HG03159 (cell line): Measurements from ENCODE around the gene COL13A1.

ENCODE experiments used
- ATAC-seq: cut with Tn5 transposase; IDR thresholded peaks from one replicate; pipeline ENCODE4 v1.9.1; 2021; ENCODE audit warnings: mild to moderate bottlenecking, moderate library complexity; ENCODE audit not compliant: unreplicated experiment

COL13A1 gene

DNA sequence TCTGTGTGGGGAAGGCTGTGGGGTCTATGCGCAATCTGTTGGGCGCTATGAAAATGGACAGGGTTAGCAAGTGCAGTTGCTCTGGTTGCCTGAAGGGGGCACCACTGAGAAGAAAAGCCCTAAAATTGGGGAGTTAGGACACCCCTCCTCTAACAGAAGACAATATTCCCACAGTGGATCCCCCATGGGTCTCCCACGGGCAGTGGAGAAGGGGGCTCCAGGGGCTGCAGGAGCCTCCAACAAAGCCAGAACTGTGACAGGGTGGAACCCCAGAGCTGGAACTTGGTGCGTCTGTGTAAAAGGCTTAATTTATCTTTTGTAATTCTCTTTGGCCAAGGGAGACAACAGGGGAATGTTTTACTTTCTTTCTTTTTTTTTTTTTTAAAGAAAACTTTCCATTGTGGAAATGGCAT, 12.5 kb upstream of the COL13A1 start:
- ATAC-seq, result no peak

DNA sequence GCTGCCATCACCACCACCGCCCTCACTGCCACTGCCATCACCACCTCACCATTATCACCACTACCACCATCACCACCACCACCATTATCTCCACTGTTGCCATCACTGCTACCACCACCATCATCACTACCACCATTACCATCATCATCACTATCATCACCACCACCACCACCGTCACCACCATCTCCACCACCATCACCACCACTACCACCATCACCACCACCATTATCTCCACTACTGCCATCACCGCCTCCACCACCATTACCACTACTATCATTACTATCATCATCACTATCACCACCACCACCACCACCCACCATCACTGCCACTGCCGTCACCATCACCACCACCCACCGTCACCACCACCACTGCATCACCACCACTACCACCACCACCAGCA, 9.9 kb upstream of the COL13A1 start:
- no peak for ATAC-seq

DNA sequence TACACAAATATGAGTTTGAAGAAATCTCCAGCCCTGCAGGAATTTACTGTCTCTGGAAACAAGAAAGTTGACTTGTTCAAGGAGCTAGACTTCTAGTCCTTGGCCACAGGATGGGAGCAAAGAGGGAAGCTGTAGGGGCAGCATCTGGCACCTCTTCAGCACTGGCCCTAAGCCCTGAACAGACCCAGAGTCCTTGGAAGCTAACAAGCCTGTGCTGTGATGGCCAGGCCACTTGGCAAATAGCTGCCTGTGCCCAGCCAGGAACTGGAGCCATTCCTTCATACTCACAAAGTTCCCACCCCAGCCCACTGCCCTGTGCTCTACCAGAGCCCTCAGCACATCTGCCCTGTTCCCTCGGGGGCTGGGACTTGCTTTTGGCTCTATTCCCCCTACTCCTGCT, 9.4 kb upstream of the COL13A1 start:
- ATAC-seq, result no peak

DNA sequence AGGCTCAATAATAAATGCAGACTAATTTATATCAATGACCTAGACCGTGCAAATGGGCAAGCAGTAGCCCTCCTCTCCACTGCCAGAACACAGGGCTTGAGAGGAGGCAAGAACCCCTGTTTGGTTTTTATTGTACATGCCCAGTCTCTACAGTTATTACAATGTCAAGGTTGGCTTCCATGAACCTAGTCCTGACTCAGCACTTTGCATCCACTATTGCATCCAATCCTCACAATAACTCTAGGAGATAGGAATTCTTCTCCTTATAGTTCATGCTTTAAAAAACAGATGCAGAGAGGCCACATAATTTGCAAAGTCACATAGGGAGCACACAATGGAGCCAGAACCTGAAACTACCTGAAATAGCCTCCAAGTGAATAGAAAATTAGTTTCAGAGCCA, 7.0 kb upstream of the COL13A1 start:
- ATAC-seq, result no peak

DNA sequence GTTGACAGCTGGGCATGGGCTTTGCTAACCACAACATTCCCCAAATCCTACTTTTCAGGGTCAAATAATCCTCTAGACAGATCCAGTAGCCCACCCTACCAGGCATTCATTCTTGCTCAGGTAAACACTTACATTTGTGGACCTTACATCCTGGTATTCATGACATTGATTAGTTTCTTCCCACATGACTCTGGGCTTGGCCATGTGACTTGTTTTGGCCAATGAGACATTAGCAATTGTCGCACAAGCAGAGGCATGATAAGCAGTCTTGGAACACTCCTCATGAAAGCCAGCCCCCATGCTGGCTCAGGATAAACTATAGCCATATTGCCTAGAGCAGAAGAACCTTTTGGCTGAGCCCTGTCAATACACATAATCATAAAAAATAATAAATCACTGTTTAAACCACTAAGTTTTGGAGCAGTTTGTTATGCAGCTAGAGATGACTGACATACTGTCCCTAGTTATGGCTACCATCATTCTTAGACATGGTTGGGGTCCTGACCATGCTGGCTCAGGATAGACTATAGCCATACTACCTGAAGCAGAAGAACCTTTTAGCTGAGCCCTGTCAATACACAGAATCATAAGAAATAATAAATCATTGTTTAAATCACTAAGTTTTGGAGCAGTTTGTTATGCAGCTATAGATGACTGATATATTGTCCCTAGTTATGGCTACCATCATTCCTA, 6.3 kb upstream of the COL13A1 start:
- no peak for ATAC-seq

DNA sequence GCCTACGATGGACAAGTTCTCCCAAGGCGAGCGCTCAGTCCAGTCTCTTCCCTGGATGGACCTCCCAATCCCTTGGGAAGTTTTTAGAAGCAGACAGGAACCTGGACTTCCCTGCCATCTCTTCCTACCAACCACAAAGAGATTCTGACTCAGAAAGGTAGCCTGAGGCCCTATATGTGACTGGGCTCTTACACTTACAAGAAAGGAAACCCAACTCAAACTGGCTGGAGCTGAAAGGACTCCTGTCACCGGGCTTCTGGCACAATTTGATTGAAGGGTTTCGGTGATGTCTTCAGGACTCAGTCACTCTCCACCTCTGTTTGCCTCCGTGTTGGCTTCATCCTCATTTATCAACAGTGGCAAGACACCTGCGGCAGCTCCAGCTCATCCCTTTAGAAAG, 3.7 kb upstream of the COL13A1 start:
- ATAC-seq, result no peak

DNA sequence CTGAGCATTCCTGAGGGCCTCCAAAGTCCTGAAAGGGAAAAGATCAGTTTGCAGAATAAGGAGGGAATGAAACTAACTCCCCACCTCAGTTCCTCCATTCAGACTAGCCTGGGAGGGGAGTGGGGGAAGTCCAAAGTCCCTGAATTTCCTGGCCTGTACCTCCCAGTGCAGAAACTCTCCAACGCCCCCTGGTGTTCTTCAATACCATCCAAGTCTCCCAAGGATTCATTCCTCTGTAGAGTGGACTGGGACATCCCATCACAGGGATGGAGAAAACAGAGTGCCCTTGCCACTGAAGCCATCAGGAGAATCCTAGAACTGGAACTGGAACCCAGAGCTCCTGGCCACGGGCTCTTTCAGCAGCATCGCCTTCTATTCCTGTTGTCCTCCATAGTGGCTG, 1.6 kb upstream of the COL13A1 start:
- no peak for ATAC-seq

DNA sequence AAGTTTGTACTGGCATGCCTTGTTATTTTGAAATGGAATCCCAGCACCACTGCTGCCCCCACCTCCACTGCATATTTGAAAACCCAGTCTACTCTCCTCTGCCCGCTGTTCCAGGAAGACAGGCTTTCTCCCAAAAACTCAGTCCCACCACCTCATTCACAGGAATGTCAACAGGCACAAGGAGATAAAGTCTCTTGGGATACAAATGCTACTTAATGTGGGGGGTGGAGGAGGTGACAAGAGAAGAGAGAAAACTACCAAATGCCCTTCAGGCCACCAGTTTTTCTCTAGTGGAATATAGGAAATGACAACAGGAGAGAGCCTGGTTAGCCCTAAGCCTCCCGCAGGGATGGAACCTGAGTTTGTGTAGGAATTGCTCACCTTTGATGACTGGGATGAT, 1.0 kb upstream of the COL13A1 start:
- ATAC-seq, result no peak

DNA sequence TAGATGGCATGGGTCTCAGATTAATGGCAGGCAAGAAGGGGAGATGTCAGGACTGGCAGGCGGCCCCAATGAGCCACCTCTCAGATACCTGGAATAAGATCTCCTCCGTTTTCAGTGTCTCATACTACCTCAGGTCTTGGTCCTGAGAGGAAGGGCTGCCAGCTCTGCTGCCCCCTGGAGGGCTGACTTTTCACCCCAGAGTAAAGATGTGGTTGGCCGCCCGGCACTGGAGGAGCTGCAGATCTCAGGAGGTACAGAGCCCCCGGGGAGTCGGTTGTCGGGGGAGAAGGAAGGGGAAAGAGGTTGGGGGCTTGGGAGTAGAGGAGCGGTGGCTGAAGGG, 642 bp upstream of the COL13A1 start:
- ATAC-seq, result no peak

DNA sequence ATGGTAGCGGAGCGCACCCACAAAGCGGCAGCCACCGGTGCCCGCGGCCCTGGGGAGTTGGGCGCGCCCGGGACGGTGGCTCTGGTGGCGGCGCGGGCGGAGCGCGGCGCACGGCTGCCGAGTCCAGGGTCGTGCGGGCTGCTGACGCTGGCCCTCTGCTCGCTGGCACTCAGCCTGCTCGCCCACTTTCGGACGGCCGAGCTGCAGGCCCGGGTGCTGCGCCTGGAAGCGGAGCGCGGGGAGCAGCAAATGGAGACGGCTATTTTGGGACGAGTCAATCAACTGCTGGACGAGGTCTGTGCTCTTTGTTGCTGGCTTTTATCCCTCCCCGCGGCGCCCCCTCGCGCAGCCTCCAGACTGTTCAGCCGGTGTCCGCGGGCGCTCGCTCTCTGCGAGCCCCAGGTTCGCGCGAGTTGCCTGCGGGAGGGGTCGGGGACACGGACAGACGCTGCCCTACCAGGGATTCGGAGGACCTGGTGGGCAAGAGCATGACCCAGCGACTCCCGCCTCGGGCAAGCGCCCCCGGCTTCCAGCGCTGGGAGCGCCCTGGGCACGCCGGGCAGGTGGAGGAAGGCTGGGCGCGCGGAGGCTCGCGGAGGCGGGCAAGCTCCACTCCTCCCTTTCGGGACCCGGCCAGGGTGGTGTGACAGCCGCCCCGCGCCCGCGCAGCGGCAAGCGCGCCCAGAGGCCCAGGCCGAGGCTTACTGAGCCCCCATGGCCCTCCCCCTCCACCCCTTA, 887 bp downstream of the COL13A1 start:
- ATAC-seq, result no peak

DNA sequence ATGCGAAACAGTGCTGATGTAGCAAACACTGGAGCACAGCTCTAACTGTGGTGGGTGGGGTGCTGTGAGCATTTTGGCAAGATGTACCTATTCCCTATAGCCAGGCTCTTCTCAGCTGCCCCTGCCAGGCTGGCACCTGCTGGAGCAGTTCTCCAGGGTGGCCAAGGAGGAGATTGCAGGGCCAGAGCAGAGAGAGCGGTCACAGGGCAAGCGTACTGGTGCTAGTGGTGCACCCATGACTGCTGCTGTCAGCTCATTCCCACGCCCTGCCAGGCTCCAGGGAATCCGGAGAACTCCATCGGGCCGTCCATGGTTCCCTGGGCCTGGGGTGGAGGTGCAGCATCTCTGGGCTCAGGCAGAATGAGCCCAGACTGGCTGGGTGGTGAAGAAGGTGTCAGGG, 2.1 kb downstream of the COL13A1 start:
- no peak for ATAC-seq

DNA sequence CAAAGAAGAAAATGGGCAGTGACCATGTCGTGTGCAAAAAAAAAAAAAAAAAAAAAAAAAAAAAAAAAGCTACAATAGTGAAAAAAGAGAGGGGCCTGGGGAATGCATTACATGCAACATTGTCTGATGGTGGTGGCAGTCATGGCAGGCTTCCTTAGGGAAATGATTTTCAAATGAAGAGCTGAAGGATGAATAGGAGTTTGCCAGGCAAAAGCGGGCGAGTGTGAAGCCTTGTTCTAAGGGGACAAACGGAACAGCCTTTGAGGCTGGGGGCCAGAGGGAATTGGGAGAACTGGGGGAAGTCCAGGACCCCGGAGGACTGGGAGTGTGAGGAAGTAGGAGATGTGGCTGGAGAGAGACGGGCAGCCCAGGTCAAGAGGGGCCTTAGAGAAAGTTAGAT, 3.1 kb downstream of the COL13A1 start:
- no peak for ATAC-seq

DNA sequence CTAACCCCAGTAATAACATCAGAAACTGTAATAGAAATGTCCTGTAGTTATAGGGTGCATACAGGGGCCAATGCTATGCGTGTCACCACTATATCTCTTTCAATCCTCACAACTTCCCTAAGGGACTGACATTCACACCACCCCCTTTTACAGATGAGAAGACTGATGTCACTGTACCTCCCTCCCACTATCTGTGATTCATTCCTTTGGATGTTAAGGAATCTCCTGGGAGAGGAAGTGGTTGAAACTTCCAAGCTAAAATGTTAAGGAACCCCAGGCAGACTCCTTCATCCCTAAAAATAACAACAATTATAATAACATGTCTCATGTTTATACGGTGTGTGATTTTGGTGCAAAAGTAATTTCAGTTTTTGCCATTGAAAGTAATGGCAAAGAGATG, 5.4 kb downstream of the COL13A1 start:
- no peak for ATAC-seq

DNA sequence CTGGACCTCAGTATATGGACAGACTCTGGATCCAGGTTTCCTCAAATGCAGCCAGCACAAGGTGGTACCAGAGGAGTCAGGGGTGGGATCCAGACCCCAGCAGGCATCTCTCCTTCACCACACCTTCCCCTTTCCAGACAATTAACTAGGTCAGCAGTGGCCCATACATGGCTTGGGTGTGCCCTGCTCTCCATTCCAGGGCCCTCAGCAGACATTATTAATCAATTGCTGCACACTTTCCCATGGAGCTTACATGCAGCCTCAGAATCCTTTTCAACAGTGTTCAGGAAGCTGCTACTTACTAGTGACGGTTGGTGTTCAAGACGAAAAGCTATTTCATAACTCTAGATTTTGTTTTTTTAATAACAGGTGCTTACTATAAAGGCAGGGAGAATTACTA, 6.0 kb downstream of the COL13A1 start:
- no peak for ATAC-seq

DNA sequence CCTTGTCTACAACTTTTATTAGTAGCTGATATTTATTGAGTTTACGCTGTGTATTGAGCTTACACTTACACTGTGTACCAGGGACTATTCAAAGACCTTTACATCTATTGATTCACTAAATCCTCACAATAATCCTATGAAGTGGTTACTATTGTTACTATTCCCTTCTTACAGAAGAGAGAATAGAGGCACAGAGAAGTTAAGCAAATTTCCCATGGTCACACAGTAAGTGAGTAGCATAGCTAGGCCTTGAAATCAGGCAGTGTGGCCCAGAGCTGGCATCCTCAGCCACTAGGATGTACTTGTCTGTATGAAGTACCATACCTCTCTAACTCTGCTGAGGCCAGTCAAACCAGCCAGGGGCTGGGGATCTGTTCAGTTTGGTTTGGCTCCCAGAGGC, 7.6 kb downstream of the COL13A1 start:
- no peak for ATAC-seq

DNA sequence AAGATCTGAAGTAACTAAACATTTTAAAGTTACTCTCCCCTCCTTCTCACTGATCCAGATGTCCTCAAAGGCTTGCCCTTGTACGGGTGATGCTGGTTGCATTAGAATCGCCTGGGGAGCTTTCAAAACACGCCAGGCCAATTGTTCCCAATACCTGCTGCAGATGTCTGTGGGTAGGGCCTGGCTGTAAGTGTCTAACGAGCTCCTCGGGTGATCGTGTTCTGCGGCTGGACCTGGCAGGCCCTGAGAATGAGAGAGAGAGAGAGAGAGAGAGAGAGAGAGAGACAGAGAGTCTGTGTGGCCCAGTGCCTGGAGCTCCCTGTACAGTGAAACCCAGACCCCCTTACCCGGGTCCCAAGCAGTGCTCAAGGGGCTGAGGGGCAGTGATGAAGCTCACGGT, 8.4 kb downstream of the COL13A1 start:
- no peak for ATAC-seq

DNA sequence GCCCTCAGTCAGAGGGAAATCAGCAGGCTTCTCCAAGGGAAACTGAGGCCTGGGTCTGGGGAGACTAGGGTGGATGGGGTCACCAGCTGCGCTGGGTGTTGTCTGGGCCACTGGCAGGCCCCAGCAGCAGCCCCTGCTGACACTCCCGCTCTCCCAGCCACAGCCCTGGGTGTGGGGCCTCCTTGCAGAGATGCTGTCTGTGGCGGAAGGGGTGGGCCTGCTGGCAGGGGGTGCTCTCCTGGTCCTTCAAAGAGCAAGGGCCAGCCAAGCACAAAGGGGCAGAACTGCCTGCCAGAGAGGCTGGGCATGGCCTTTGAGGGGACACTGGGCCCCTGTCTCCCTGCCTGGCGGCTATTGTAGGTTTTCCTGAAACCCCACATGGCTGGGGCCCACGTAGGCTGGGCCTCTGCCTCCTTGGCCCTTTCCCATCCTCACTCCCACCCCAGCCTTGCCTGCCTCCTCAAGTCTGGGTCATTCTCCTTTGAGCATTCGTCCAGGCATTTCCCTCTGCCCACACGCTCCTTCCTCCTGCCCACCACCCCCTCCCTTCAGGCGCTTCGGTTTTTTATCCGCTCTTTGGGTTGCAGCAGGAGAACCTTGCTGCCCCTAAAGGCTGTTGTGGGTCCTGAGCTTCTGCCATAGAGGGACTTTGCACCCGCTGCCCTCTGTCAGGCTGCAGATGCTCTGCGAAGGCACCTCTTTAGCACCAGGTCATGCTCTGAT, 9.1 kb downstream of the COL13A1 start:
- no peak for ATAC-seq

DNA sequence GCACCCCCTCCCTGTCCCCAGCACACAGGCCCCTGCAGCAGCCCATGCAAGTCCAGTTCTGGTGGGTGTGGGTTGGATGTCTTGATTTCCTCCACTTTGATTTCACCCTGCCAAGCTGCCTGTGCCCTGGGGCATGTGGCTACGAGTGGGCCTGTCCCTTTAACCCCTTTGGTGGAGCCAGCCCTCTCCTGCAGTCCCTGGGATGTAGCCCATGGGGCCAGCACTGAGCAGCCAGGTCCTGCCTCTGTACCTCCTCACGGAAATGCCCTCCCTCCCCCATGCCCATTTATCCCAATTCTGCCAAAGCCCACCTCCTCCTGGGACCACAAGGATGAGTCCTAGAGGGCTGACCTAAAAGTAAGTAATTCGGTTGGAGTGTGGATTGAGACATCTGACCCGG, 11.9 kb downstream of the COL13A1 start:
- ATAC-seq, result no peak

DNA sequence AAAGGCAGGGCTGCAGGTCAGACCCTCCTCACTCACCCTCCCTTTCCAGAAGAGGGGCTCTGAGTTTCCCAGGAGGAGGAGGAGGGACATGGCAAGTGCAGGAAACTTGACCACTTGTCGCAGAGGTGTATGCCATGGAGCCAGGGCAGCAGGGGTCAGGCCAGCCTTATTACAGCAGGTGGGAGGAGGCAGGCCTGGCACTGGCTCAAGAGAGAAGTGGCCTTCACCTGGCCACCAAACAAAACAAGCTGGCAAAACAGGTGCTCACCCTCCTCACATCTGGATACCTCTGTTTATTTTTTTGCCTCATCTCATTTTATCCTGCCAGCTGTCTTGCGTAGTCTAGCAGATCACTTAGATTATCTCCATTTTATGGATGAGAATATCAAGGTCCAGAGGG, 12.5 kb downstream of the COL13A1 start:
- no peak for ATAC-seq

DNA sequence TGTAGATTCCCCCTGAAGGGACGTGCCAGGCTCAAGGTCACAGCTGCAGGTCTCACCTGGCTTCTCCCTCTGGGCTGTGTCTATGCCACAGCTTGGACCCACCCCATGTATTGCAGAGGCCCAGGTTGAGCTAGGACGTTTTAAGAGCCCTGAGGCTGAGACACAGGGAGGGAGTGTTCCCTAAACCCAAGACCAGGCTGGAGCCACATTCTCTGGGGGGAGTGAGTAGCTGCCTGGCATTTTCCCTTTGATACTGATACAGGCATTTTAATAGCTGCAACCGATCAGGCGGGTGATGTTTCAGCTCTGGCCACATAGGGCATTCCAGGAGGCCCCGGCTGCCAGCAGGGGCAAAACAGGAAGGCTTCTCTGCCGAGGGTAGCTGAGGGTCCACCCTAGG, 13.4 kb downstream of the COL13A1 start:
- ATAC-seq, result no peak

DNA sequence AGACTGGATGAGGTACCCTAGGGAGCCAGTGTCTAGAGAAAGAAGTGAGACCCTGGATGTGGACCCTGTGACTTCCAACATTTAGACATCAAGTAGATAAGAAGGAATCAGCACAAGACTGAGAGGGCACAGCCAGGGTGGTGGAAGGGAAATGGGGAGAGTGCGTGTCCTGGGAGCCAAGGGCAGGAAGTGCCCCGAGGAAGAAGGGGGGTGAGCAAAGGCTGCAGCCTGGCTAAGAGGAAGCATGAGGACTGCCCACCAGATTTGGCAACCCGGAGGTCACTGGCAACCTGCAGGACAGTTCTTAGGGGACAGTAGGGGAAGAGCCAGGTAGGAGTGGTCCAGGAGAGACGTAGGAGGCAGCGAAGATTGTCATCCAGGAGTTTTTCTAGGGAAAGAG, 14.8 kb downstream of the COL13A1 start:
- ATAC-seq, result no peak

DNA sequence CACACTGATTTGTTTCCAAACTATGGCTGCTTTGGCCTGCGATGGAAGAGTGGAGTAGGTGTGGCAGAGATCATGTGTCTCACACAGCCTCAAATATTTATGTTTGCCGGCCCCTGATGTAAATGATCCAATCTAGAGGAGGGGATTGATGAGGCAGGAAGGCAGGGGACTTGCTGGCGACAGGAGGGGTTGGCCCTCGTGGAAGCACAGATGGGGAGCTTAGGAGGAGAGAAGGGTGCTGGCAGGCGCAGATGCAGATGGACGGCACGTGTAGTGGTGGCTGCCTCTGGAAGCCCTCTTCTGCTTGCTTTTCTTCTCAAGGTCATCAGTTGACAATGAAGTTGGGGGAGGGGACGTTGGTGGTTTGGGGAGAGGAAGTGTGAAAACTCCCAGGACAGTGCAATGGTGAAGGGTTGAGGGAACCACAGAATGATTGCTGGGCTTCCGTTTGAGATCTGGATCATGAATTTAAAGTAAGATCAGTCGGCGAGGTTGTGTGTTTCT, 15.4 kb downstream of the COL13A1 start:
- no peak for ATAC-seq
